CD4-positive, alpha-beta T cell treated with Interleukin-6 at 100 ng/mL for 8 hours (primary cell): Measurements from ENCODE around the gene MAZ.

Experiments
- DNase-seq: peaks from one replicate; pipeline ENCODE4 v3.0.0-alpha.2; 2020; ENCODE audit warnings: mixed read lengths, low spot score

MAZ gene

DNA sequence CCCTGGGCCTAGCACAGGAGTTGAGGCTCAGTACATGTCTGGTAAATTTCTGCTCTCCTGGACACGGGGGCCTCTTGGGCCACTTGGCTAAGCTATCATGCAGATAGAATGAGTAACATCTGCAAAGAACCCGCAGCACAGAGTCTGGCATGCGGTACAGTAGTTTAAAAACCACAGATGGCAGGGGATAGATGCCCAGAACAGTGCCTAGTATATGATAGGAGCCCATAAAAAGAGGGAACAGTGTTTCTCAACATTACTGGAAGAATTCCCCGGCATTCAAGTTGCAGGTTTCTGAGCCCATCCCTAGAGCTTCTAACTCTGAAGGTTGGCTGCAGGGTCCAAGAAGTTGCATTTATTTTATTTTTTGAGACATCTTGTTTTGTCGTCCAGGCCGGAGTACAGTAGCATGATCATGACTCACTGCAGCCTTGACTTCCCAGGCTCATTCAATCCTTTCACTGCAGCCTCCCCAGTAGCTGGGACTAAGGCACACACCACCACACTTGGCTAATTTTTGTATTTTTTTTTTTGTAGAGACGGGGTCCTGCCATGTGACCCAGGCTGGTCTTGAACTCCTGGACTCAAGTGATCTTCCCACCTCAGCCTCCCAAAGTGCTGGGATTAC is 50.9 kb downstream of the MAZ start:
- no peak for DNase-seq

DNA sequence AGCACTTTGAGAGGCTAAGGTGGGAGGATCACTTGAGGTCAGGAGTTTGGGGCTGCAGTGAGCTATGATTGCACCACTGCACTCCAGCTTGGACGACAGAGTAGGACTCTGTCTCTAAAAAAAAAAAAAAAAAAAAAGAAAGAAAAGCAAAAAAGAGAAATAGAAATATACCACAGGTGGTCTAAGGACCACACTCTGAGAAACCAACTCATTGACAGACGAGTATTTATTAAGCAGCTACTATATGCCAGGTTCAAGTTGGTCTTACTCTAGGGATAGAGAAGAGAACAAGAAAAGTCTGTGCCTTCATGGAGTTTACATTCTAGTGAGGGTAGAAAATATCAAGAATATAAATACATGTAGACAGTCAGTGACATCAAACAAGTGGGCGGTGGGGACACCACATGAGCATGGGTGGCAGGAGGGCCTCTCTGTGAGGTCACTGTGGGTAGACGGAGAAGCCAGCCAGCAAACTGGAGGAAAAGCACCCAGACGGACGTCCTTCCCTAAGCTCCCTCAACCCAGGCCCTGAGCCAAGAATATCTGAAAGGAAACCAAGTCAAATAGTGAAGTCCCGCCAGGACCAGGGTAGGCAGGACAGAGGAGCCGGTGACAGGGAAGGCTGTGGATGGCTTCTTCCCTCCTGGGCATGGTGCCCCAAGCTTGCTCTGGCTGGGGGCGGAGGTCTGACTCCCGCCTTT is 52.0 kb downstream of the MAZ start:
- no peak for DNase-seq

DNA sequence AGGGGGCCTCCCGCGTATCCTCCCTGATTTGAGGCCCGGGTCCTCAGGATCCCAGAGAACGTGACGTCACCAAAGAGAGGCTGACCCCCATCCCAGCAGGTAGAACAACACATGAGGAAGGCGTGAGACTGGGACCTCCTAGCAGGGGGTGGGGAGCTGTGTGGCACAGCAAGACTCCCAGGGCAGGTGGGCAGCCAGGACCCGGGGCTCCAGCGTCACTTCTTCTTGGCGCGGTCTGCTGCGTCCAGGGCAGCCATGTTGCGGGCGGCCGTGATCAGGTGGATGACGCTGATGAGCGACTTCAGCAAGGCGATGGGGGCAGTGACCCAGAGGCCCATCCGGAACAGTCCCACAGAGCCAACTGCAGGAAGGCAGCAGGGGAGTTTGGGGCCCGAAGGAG is 52.6 kb downstream of the MAZ start:
- DNase-seq, result no peak

DNA sequence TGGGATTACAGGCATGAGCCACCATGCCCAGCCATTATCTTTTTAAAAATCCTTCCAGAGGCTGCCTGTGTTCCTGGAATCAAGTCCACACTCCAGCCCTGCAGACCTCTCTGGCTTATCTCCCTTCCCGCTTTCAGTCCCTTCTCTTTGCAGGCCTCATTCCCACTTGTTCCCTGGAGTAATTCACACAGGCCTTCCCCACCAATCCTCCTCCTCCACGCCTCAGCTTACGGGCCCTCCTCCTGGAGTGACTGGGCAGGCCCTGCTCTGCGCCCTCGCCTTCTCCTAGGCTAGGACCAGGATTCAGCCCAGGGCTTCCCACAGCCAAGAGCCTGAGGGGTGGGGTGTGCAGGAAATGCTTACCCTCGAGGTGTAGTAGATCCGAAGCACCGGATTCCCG is 53.9 kb downstream of the MAZ start:
- DNase-seq, result no peak
